Progenitor cell of endocrine pancreas (in vitro differentiated cells): ENCODE data around the gene CEP250. TPM values are rescaled to one million over a fixed set of nuclear protein-coding genes. Genes with fewer than 3 reads are reported as not detected.
"Not testable (repeated sequence)": the region's sequence is repeated elsewhere in the genome, so short reads cannot be mapped to it uniquely, and the experiment has no call there.

ENCODE experiments used
- DNase-seq: peaks from one replicate; pipeline ENCODE4 v3.0.0; 2021; ENCODE audit warnings: low spot score; ENCODE audit not compliant: unreplicated experiment
- H3K27ac Mint-ChIP-seq: 2 replicates; pipeline ENCODE4 v1.8.0; 2021; ENCODE audit warnings: mild to moderate bottlenecking, moderate library complexity, mixed read lengths
- H3K27me3 Mint-ChIP-seq: 2 replicates; pipeline ENCODE4 v1.8.0; 2021; ENCODE audit warnings: mixed read lengths
- H3K36me3 Mint-ChIP-seq: 2 replicates; pipeline ENCODE4 v1.8.0; 2022; ENCODE audit warnings: mixed read lengths; ENCODE audit not compliant: insufficient read depth
- H3K4me1 Mint-ChIP-seq: 2 replicates; pipeline ENCODE4 v1.8.0; 2021; ENCODE audit warnings: low read depth, mixed read lengths
- H3K4me3 Mint-ChIP-seq: 2 replicates; pipeline ENCODE4 v1.8.0; 2021; ENCODE audit warnings: low read depth, mild to moderate bottlenecking, moderate library complexity, mixed read lengths
- H3K9me3 Mint-ChIP-seq: 2 replicates; pipeline ENCODE4 v1.8.0; 2021; ENCODE audit warnings: low read depth, mixed read lengths
- CTCF ChIP-seq: fragments of 200-600 bp; sonication (generic); IDR thresholded peaks from one replicate; pipeline ENCODE4 v1.5.0; 2021; ENCODE audit warnings: antibody characterized with exemption, mild to moderate bottlenecking; ENCODE audit not compliant: unreplicated experiment
- total RNA-seq: library from RNA; stranded (reverse); gene quantifications from 2 replicates; pipeline ENCODE4 v1.2.1, GENCODE V29; 2021

Gene CEP250
- total RNA-seq, 1 donor from 2014 or later: 76.9 TPM

- Mint-ChIP-seq H3K27ac (no peak overlapping the region), H3K4me1 (peaks cover 10% of the 10 kb centered on the region), H3K4me3 (no peak overlapping the region), H3K27me3 (no peaks in the 10 kb centered on the region), H3K9me3 (no peaks in the 10 kb centered on the region), H3K36me3 (peaks cover 9% of the 10 kb centered on the region)
- DNase-seq: no peak
- no peak for TF ChIP-seq CTCF
These were observed 89.0 kb downstream of the CEP250 start for GRCh38 chr20:35544436-35544835.

DNA sequence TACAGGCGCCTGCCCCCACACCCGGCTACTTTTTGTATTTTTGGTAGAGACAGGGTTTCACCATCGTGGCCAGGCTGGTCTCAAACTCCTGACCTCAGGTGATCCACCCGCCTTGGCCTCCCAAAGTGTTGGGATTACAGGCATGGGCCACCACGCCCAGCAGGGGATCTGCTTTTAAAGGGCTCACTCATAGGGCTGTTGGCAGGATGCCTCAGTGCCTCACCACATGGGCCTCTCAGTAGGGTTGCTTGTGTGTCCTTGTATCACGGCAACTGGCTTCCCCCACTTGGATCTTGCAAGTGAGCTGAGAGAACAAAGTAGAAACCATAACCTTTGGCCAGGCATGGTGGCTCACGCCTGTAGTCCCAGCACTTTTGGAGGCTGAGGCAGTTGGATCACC is 89.5 kb downstream of the CEP250 start:
- not testable (repeated sequence) for H3K4me1 Mint-ChIP-seq, DNase-seq, H3K9me3 Mint-ChIP-seq

GRCh38 chr20:35546127-35546526 is 90.7 kb downstream of the CEP250 start:
- Mint-ChIP-seq H3K27me3 (no peaks in the 10 kb centered on the region), H3K27ac (no peak overlapping the region), H3K4me1 (peaks cover 8% of the 10 kb centered on the region), H3K36me3 (peaks cover 11% of the 10 kb centered on the region), H3K9me3 (no peaks in the 10 kb centered on the region), H3K4me3 (no peak overlapping the region)
- DNase-seq: no peak
- no peak for TF ChIP-seq CTCF

More for the DNA sequence above, 89.5 kb downstream of the CEP250 start:
- H3K27me3 Mint-ChIP-seq, H3K4me3 Mint-ChIP-seq, H3K36me3 Mint-ChIP-seq, H3K27ac Mint-ChIP-seq: not testable (repeated sequence)

- DNase-seq: no peak
- Mint-ChIP-seq H3K4me1 (peaks cover 5% of the 10 kb centered on the region), H3K36me3 (peaks cover 11% of the 10 kb centered on the region), H3K27ac (no peak overlapping the region), H3K9me3 (no peaks in the 10 kb centered on the region), H3K4me3 (no peak overlapping the region), H3K27me3 (no peaks in the 10 kb centered on the region)
- no peak for TF ChIP-seq CTCF
These were observed 91.9 kb downstream of the CEP250 start for GRCh38 chr20:35547329-35547728.

GRCh38 chr20:35551503-35551902 is 96.1 kb downstream of the CEP250 start:
- TF ChIP-seq CTCF: no peak
- H3K9me3 Mint-ChIP-seq: no peaks in the 10 kb centered on the region
- H3K4me1 Mint-ChIP-seq: no peaks in the 10 kb centered on the region
- H3K27ac Mint-ChIP-seq: no peak overlapping the region
- H3K27me3 Mint-ChIP-seq: no peaks in the 10 kb centered on the region
- DNase-seq: no peak
- H3K4me3 Mint-ChIP-seq: no peak overlapping the region
- H3K36me3 Mint-ChIP-seq: peaks cover 12% of the 10 kb centered on the region

- H3K27ac Mint-ChIP-seq: no peak overlapping the region
- no peaks in the 10 kb centered on the region for H3K4me1 Mint-ChIP-seq
- peaks cover 15% of the 10 kb centered on the region for H3K36me3 Mint-ChIP-seq
- no peak overlapping the region for H3K4me3 Mint-ChIP-seq
- H3K9me3 Mint-ChIP-seq: no peaks in the 10 kb centered on the region
- TF ChIP-seq CTCF: no peak
- no peak for DNase-seq
- H3K27me3 Mint-ChIP-seq: no peaks in the 10 kb centered on the region
These were observed 97.5 kb downstream of the CEP250 start for GRCh38 chr20:35552914-35553313.

DNA sequence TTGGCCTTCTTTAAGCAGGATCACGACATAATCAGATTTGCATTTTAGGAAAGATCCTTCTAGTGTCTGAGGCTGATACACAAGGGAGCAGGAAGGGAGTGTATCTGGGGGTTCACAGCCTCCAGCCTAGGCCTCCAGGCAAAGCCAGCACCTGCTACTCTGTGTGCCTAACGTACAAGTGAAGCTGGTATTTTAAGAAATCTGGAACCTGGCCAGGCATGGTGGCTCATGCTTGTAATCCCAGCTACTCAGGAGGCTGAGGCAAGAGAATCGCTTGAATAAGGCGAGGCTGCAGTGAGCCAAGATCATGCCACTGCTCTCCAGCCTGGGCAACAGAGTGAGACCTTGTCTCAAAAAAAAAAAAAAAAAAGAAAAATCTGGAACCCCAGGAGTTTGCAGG is 100.1 kb downstream of the CEP250 start:
- not testable (repeated sequence) for DNase-seq, H3K4me3 Mint-ChIP-seq, H3K27ac Mint-ChIP-seq, H3K27me3 Mint-ChIP-seq, H3K4me1 Mint-ChIP-seq, H3K9me3 Mint-ChIP-seq
- peaks cover 11% of the 10 kb centered on the region for H3K36me3 Mint-ChIP-seq
